ENCODE data around the gene CFAP20DC.

DNA sequence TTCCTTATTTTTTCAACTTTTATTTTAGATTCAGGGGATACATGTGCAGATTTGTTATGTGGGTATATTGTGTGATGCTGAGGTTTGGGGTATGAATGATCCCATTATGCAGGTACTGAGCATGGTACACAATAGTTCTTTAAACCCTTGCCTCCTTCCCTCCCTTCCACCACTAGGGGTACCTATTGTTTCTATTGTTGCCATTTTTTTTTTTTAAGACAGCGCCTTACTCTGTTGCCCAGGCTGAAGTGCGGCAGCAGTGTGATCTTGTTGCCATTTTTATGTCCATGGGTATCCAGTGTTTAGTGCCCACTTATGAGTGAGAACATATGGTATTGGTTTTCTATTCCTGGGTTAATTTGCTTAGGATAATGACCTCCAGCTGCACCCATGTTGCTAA lies 266.0 kb downstream of the CFAP20DC start:
- no peak for TF ChIP-seq ZNF785 (tag by site-specific recombination; IDR thresholded peaks at IDR 0.05)
- no peak for TF ChIP-seq CTCF (tag by site-specific recombination; IDR thresholded peaks at IDR 0.05)
- no peak for TF ChIP-seq ZNF335 (tag by site-specific recombination; conservative IDR thresholded peaks at IDR 0.05)
- TF ChIP-seq ZBTB7A (tag by site-specific recombination; IDR thresholded peaks at IDR 0.05; ENCODE audit: low read depth), result no peak
- no peak for TF ChIP-seq PRDM1 (tag by site-specific recombination; IDR thresholded peaks at IDR 0.05)
- TF ChIP-seq ZNF274 (IDR thresholded peaks at IDR 0.05; ENCODE audit: low read length), result no peak
- TF ChIP-seq ZNF274 (tag by site-specific recombination; IDR thresholded peaks at IDR 0.05; ENCODE audit: borderline replicate concordance), result no peak
- TF ChIP-seq KLF1 (tag by site-specific recombination; IDR thresholded peaks at IDR 0.05), result no peak

Data from HEK293 (cell line).